Measurements from ENCODE around the gene STOX2.

- TF ChIP-seq POLR2AphosphoS5 (IDR thresholded peaks at IDR 0.05; ENCODE audit: low read depth, low read length) = no peak
- no peak for TF ChIP-seq REST (IDR thresholded peaks at IDR 0.05; ENCODE audit: low read depth, low read length)
- TF ChIP-seq, protein P1, sequence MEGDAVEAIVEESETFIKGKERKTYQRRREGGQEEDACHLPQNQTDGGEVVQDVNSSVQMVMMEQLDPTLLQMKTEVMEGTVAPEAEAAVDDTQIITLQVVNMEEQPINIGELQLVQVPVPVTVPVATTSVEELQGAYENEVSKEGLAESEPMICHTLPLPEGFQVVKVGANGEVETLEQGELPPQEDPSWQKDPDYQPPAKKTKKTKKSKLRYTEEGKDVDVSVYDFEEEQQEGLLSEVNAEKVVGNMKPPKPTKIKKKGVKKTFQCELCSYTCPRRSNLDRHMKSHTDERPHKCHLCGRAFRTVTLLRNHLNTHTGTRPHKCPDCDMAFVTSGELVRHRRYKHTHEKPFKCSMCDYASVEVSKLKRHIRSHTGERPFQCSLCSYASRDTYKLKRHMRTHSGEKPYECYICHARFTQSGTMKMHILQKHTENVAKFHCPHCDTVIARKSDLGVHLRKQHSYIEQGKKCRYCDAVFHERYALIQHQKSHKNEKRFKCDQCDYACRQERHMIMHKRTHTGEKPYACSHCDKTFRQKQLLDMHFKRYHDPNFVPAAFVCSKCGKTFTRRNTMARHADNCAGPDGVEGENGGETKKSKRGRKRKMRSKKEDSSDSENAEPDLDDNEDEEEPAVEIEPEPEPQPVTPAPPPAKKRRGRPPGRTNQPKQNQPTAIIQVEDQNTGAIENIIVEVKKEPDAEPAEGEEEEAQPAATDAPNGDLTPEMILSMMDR (IDR thresholded peaks at IDR 0.05) = no peak
- no peak for TF ChIP-seq ZBTB33 (IDR thresholded peaks at IDR 0.05; ENCODE audit: borderline replicate concordance, low read depth)
Observed at GRCh38 chr4:183860119-183860518, 45.0 kb upstream of the STOX2 start.

Data from SK-N-SH (cell line).